Fibroblast of villous mesenchyme (primary cell): Measurements from ENCODE around the gene NPC1. TPM values are rescaled to one million over a fixed set of nuclear protein-coding genes. Genes with fewer than 3 reads are reported as not detected.

ENCODE experiments used
- DNase-seq: peaks from one replicate; pipeline ENCODE4 v3.0.0-alpha.2; 2010; ENCODE audit warnings: low read depth
- H3K4me3 ChIP-seq: 2 replicates; pipeline ENCODE4 v1.5.1; 2011; ENCODE audit warnings: low read depth, mild to moderate bottlenecking, low read length
- total RNA-seq: library from RNA; depleted of rRNA; stranded (reverse); fragments of >200 nt; gene quantifications from 2 replicates; pipeline ENCODE4 v1.2.3, GENCODE V29; 2012
- TF ChIP-seq, protein P1 (sequence below): IDR thresholded peaks from 2 replicates; pipeline ENCODE4 v1.5.1; 2012; ENCODE audit warnings: low read depth, mild to moderate bottlenecking, low read length; ENCODE audit not compliant: insufficient read depth

NPC1 gene
- total RNA-seq, 1 donor = 38.4 TPM

DNA sequence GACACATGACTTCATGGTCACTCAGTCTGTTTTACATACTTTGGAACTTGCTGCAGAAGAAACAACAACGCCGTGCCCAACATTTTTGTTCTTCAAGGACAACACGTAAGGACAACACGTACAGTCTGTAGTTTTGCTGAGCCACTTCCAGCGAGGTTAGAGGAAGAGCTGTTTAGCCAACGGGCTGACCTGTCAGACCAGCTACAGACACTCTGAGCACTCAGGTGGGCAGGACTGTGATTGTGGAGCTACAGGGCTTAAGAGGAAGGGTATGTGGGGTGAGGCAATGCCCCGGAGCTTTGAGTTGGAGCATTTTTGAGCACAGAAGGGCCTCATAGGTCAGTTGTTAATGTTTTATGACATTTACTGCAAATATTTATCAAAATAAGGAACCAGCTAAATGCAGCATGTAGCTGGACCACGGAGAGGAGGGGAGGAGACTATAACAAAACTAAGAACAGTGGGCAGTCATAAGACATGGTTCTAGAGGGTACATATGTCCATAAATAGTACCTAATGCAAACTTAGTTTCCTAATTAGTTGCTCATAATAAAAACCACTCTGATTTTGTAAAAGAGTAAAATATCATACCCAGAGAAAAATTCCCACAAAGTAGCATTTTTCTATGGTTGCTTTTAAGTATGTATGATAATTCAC, 26.3 kb upstream of the NPC1 start:
- no peak for DNase-seq
- H3K4me3 ChIP-seq = no peak overlapping the region
- TF ChIP-seq, protein P1, sequence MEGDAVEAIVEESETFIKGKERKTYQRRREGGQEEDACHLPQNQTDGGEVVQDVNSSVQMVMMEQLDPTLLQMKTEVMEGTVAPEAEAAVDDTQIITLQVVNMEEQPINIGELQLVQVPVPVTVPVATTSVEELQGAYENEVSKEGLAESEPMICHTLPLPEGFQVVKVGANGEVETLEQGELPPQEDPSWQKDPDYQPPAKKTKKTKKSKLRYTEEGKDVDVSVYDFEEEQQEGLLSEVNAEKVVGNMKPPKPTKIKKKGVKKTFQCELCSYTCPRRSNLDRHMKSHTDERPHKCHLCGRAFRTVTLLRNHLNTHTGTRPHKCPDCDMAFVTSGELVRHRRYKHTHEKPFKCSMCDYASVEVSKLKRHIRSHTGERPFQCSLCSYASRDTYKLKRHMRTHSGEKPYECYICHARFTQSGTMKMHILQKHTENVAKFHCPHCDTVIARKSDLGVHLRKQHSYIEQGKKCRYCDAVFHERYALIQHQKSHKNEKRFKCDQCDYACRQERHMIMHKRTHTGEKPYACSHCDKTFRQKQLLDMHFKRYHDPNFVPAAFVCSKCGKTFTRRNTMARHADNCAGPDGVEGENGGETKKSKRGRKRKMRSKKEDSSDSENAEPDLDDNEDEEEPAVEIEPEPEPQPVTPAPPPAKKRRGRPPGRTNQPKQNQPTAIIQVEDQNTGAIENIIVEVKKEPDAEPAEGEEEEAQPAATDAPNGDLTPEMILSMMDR = no peak

DNA sequence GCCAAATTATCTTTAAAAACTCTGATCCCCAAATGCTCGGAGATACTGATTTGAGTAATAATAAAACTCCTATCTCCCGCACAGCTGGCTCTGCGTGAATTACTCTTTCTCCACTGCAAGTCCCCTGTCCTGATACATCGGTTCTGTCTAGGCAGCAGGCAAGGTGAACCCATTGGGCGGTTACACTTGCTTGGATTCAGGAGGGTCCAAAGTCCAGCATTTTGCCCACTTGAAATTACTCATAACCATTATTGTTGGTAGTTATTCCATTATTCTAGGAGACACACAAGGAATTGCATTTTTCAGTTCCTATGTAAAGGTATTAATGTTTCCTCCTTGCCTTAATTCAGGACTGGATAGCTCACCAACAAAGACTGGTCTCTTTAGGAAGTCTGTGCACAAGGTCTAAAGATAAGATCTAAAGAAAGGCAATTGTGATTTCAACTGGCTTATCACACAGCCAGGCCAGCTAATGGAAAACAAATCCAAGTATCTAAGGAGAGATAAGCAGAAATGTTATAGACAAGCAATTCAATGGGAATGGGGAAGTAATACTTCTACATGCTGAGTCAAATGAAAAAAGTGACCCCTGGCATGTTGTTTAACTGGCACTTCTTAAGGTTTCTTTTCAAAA, 23.2 kb upstream of the NPC1 start:
- no peak overlapping the region for H3K4me3 ChIP-seq
- TF ChIP-seq, protein P1 = no peak
- no peak for DNase-seq

DNA sequence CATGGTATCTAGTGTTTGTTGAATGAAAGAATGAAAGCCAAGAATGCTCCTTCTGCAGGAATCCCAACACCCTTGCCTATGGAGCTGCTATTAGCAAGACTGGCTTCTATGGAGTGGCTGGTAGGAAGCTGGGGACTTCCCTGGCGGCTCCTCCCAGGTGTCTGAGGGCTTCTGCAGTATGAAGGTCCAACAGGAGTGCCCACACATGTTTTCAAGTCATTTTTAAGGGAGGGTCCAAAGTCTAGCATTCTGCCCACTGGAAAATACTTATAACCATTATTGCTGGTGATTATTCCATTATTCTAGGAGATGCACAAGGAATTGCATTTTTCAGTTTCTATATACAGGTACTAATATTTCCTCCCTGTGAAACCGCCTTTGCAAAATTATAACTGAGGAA, 21.9 kb upstream of the NPC1 start:
- TF ChIP-seq, protein P1 = no peak
- no peak overlapping the region for H3K4me3 ChIP-seq
- no peak for DNase-seq

DNA sequence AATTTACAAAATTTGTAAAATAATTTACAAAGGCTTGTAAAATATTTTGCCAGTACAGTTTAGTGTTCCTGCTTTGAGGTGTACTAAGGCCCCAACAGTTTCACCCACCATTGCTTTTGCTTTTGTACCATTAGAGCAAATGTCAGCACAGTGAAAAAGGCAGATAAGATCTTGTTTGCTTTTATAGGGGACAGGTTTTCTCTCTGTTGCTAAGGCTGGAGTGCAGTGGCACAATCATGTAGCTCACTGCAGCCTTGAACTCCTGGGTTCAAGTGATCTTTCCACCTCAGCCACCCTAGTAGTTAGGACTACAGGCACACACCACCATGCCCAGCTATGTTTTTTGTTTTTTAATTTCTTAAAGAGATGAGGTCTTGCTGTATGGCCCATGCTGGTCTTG, 19.6 kb upstream of the NPC1 start:
- TF ChIP-seq, protein P1 = no peak
- H3K4me3 ChIP-seq = no peak overlapping the region
- no peak for DNase-seq

DNA sequence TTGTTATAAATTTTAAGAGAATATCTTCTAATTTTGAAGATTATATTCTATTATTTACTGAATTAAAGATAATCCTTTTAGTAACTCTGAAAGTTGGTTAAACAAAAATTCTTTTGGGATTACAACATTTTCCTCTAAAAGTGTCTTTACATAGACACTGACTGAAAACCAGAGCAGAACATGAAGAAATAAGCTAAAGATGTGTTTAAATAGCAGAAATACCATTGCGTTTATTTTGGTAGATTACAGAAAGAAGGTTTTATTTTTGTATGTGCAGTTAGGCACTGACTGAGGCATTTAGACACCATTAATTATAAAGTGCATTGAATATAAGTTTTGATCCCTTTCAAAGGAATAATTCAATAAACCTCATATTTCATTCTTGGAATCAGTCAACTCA, 13.5 kb upstream of the NPC1 start:
- DNase-seq = no peak
- TF ChIP-seq, protein P1 = no peak

DNA sequence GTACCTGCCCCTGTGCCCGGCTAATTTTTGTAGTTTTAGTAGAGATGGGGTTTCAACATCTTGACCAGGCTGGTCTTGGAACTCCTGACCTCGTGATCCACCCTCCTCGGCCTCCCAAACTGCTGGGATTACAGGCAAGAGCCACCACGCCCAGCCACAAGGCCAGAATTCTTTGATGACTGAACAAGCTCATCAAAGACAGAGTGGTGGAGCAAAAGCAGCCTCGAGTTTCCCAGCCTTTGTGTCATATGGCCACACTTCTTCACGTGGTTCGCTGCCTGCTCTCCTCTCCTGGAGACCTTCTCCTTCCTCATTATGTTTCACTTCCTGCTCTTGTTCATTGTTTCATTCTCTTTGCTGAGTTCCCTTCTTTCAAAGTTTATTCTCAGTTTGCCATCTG, 9.9 kb upstream of the NPC1 start:
- DNase-seq = no peak
- no peak overlapping the region for H3K4me3 ChIP-seq
- TF ChIP-seq, protein P1 = no peak

More for the DNA sequence above, 13.5 kb upstream of the NPC1 start:
- no peak overlapping the region for H3K4me3 ChIP-seq
